ENCODE data around the gene CABLES1. TPM values are rescaled to one million over a fixed set of nuclear protein-coding genes. Genes with fewer than 3 reads are reported as not detected.

Gene CABLES1
- total and polyA plus RNA-seq, 2 of the 4 experiments (the other 2 are of a cell fraction): 4.7 to 5.7 TPM

- H2AK9ac ChIP-seq (replicated peaks; ENCODE audit: low read depth, low read length, poor library complexity): no peak overlapping the region
- peak overlapping the region; percentile 47 for H3K14ac ChIP-seq (replicated peaks; ENCODE audit: low read depth, low read length)
- H3K36me3 ChIP-seq (ENCODE audit: control insufficient read depth, insufficient read depth, low read length): peaks cover 7% of the 10 kb centered on the region
- DNase-seq (peak; percentile 61), ATAC-seq (ENCODE audit: low read depth) (peak; percentile 18)
- peak overlapping the region; percentile 70; the same call in 1 of the 2 replicates for H3K4ac ChIP-seq (ENCODE audit: low read depth, low read length)
- intact Hi-C loops (cut with micrococcal nuclease): loop anchor here (5.0 kb wide), 3 partner anchors 76 to 194 kb away; partner anchors contain the start of gene CABLES1
- peak overlapping the region; percentile 47 for H3K18ac ChIP-seq (ENCODE audit: low read depth, low read length)
- H3K4me2 ChIP-seq (ENCODE audit: low read depth, low read length): peak overlapping the region; percentile 8; the same call in 1 of the 2 replicates
- ChIA-PET POLR2A (ENCODE audit: unreplicated experiment) (no interaction called here), CTCF (interaction anchor here (0.6 to 1.4 kb wide), 5 partner anchors 15 to 477 kb away, joined by 3 to 4 read pairs (median 3); no protein-coding TSS in a partner anchor)
- peak overlapping the region; percentile 21; the same call in 2 of the 3 replicates for H2BK15ac ChIP-seq (ENCODE audit: low read depth, low read length)
- H2AK5ac ChIP-seq (ENCODE audit: low read depth, low read length): peak overlapping the region; percentile 69
- BruUV-seq (replicated peaks): no TSS peak
- in situ Hi-C loops (cut with MboI; ENCODE audit: low sequenced_read_pairs): no loop called here
- no peak overlapping the region for H2AFZ ChIP-seq (replicated peaks; ENCODE audit: low read length, poor library complexity)
- peak overlapping the region; percentile 63; the same call in 1 of the 2 replicates for H3K27ac ChIP-seq (ENCODE audit: insufficient read depth, low read length)
- H4K8ac ChIP-seq (ENCODE audit: low read depth in 2 of 2, low read length in 2 of 2): peak overlapping the region; percentile 14 to 17; a peak in 2 of 4 replicates
- no peaks in the 10 kb centered on the region for H3K9me3 ChIP-seq (ENCODE audit: control insufficient read depth, insufficient read depth, low read length)
- no peak overlapping the region for H3K4me3 ChIP-seq (ENCODE audit: insufficient read depth, low read depth, low read length)
- H2BK20ac ChIP-seq (ENCODE audit: low read depth, low read length): peak overlapping the region; percentile 83; the same call in 1 of the 2 replicates
- no peak overlapping the region for H3K23ac ChIP-seq (ENCODE audit: low read depth, low read length)
- no CpG with 5 or more reads among the region's 3 CpGs for WGBS, 2 experiments (ENCODE audit: extremely low coverage in 2 of 2, insufficient read length in 1 of 2)
- H3K4me1 ChIP-seq (ENCODE audit: control insufficient read depth, insufficient read depth, low read length): peaks cover 38% of the 10 kb centered on the region
- peak overlapping the region; percentile 66 for H2BK120ac ChIP-seq (ENCODE audit: low read depth, low read length)
- H3K9me1 ChIP-seq (ENCODE audit: insufficient read depth, low read length): peaks cover 20% of the 10 kb centered on the region
- no peak overlapping the region for H3K9ac ChIP-seq (ENCODE audit: low read depth, low read length)
- H3K56ac ChIP-seq (ENCODE audit: extremely low read depth, insufficient read depth, low read length): no peak overlapping the region
- H3K27me3 ChIP-seq (ENCODE audit: control insufficient read depth, insufficient read depth, low read length): no peaks in the 10 kb centered on the region
- H4K91ac ChIP-seq (ENCODE audit: insufficient read depth, low read depth, low read length): peak overlapping the region; percentile 5; the same call in 1 of the 2 replicates
- dilution Hi-C loops (cut with HindIII; ENCODE audit: low sequenced_read_pairs, unreplicated experiment): no loop called here
- peak overlapping the region; percentile 69 for H4K5ac ChIP-seq (ENCODE audit: low read depth, low read length)
- peak overlapping the region; percentile 76 for H2BK5ac ChIP-seq (ENCODE audit: low read depth, low read length, poor library complexity, severe bottlenecking)
- TF ChIP-seq RCOR1 (IDR thresholded peaks at IDR 0.05; ENCODE audit: insufficient replicate concordance, low read length) (no peak), CHD1 (IDR thresholded peaks at IDR 0.05; ENCODE audit: low read depth, low read length) (no peak), SMC3 (IDR thresholded peaks at IDR 0.05; ENCODE audit: low read depth, low read length) (no peak), POLR2A (IDR thresholded peaks at IDR 0.05; ENCODE audit: low read depth, low read length) (no peak), MAZ (IDR thresholded peaks at IDR 0.05; ENCODE audit: borderline replicate concordance, low read depth, low read length) (no peak), MXI1 (IDR thresholded peaks at IDR 0.05; ENCODE audit: borderline replicate concordance, low read depth, low read length) (no peak), CEBPB (IDR thresholded peaks at IDR 0.05; ENCODE audit: low read depth, low read length) (no peak), RFX5 (IDR thresholded peaks at IDR 0.05; ENCODE audit: low read depth, low read length) (no peak), FOS (IDR thresholded peaks at IDR 0.05; ENCODE audit: low read depth, low read length) (no peak), RAD21 (IDR thresholded peaks at IDR 0.05; ENCODE audit: low read length) (no peak), BHLHE40 (IDR thresholded peaks at IDR 0.05; ENCODE audit: low read depth, low read length) (no peak), CTCF (conservative IDR thresholded peaks at IDR 0.05; ENCODE audit: low read depth, low read length) (no peak), NFE2L2 (IDR thresholded peaks at IDR 0.05; ENCODE audit: low read depth, low read length) (no peak), MAFK (IDR thresholded peaks at IDR 0.05; ENCODE audit: low read depth, low read length) (no peak)
- TF ChIP-seq, protein P1, sequence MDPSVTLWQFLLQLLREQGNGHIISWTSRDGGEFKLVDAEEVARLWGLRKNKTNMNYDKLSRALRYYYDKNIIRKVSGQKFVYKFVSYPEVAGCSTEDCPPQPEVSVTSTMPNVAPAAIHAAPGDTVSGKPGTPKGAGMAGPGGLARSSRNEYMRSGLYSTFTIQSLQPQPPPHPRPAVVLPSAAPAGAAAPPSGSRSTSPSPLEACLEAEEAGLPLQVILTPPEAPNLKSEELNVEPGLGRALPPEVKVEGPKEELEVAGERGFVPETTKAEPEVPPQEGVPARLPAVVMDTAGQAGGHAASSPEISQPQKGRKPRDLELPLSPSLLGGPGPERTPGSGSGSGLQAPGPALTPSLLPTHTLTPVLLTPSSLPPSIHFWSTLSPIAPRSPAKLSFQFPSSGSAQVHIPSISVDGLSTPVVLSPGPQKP (IDR thresholded peaks at IDR 0.05; ENCODE audit: borderline replicate concordance, low read depth, low read length): no peak
- TF ChIP-seq, protein P2, sequence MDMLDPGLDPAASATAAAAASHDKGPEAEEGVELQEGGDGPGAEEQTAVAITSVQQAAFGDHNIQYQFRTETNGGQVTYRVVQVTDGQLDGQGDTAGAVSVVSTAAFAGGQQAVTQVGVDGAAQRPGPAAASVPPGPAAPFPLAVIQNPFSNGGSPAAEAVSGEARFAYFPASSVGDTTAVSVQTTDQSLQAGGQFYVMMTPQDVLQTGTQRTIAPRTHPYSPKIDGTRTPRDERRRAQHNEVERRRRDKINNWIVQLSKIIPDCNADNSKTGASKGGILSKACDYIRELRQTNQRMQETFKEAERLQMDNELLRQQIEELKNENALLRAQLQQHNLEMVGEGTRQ (IDR thresholded peaks at IDR 0.05; ENCODE audit: low read depth, low read length): no peak
- peaks cover 0 to 32% of the 10 kb centered on the region in 2 experiments; a peak in 3 of 4 replicates for H3K79me1 ChIP-seq (ENCODE audit: low read depth in 1 of 2, low read length in 2 of 2)
- H4K20me1 ChIP-seq (ENCODE audit: insufficient read depth, low read length): peaks cover 11% of the 10 kb centered on the region; the same call in 1 of the 2 replicates
Observed at GRCh38 chr18:23226391-23226790, 91.1 kb downstream of the CABLES1 start.
